ENCODE data around the gene HTR7.

The HTR7 gene

DNA sequence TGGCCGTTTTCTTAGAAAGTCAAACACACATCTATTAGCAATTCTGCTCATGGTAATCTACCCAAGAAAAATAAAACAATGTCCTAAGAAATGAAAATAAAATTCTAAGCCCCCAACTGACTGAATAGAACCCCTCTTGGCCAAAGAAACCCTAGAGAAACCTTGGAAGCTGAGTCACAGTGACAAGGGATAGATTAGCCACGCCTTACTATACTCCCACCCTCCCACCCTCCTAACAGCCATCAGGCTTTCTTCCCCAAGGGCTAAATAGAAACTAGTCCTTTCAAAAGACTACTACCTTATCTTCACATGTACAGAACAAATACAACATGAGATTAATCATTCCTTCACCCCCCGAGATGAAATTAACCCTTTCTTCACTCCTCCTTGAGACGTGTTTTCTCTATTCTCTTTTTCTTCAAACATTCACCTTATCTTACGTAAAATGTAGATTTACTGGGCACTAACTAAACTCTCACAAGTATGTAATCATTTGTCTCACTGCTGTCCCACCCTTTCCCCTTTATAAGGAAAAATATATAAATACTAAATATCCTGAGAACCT, 57.5 kb downstream of the HTR7 start:
- no peak for DNase-seq

- no peak for DNase-seq
These were observed 58.7 kb downstream of the HTR7 start for GRCh38 chr10:90799172-90799571.

- DNase-seq = no peak
These were observed 59.4 kb downstream of the HTR7 start for GRCh38 chr10:90798482-90798881.

DNA sequence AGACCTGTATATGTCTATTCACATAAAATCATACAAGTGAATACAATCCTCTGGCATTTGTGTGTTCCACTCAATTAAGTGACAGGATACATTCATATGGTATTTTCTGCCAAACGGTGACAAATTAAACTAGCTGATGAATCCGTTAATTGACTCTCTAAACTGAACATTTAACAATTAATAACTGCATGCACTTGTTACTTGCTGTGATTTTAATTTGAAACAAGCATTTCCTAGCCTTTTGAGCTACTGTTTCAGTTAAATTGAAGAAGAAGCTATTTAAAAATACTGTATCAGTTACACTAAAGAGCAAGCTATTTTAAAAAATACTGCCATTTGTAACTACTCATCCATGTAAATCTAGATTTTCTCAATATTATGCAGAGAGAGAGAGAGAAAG, 67.4 kb downstream of the HTR7 start:
- no peak for DNase-seq

- no peak for DNase-seq
These were observed 68.9 kb downstream of the HTR7 start for GRCh38 chr10:90788968-90789367.

DNA sequence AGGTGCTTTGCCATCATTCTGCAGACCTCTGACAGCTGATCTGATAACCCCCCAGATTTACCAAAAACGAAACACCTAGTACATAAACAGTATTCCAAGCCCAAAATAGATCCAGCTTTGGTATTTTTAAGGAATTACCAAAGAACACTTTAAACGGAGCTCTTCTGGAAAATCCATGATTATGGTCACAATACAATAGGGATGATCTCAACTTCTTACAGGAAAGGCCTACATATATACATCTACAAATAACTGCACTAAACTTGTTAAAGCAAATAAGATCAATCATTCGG, 69.7 kb downstream of the HTR7 start:
- DNase-seq = no peak

GRCh38 chr10:90787393-90788198, 70.2 kb downstream of the HTR7 start:
- no peak for DNase-seq

GRCh38 chr10:90785782-90786181, 72.1 kb downstream of the HTR7 start:
- no peak for DNase-seq

- no peak for DNase-seq
These were observed 73.1 kb downstream of the HTR7 start for GRCh38 chr10:90784771-90785170.

DNA sequence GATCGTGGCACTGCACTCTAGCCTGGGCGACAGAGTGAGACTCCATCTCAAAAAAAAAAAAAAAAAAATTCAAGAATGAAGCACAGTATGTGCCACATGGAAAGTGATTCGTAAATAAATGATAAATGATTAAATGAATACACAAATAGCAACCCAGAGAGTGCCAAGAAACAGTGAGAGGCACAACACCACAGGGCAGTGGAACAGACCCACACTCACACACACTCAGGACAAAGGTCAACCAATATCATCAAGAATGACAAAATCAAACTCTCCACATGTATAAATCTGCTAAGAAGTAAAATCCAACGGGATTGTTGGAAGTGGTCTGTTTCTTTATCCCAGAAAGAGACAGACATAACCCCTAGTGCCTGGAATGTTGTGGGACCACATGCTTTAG, 77.4 kb downstream of the HTR7 start:
- no peak for DNase-seq

- DNase-seq = no peak
These were observed 78.3 kb downstream of the HTR7 start for GRCh38 chr10:90779548-90779947.

DNA sequence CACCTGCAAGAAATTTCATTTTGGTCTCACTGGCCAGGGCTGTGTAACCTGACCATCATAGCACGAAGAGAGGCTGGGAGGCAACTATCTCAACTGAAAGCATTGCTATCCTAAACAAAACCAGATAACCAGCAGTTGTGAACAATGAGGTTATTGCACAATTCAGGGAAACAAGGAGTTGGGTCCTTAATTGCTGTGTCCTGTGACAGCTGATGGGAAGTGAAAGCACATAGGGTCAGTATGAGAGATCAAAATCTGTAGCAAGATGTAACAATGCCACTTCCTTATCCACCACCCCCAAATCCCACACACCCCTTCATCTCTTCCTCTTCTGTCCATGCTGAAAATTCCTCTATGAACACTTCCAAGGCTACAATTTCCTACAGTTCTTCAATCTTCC, 80.2 kb downstream of the HTR7 start:
- no peak for DNase-seq

DNA sequence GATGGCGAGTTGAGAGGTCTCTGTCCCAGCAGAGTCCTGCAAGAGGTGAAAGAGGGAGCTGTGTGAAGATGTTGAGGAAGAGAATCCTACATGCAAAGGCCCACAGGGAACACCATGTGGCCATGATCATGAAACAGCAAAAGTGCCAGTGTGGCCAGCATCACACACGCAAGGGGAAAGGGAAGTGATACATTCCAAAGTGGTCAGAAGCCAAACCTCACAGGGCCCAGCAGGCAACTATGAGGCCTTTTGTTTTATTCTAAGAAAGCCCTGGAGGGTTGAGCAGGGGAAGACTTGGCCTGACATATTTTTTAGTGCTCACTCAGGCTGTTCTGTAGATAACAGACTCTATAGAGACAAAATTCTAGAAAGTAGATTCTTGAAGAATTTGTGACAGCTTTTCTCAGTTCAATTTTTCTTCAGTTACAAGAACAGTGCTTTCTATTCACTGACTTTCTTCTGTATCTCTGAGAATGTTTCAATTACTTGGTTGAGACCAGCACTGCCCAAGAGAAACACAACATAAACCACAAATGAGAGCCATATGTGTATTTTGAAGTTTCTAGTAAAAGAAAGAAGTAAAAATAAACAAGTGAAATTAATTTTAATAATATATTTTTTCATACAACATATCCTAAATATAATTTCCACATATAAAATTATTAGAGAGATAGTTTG, 82.3 kb downstream of the HTR7 start:
- DNase-seq = no peak

- no peak for DNase-seq
These were observed 87.6 kb downstream of the HTR7 start for GRCh38 chr10:90769946-90770841.

GRCh38 chr10:90751107-90751997, 106.5 kb downstream of the HTR7 start:
- DNase-seq = no peak

GRCh38 chr10:90746829-90747228, 111.0 kb downstream of the HTR7 start:
- DNase-seq = no peak

DNA sequence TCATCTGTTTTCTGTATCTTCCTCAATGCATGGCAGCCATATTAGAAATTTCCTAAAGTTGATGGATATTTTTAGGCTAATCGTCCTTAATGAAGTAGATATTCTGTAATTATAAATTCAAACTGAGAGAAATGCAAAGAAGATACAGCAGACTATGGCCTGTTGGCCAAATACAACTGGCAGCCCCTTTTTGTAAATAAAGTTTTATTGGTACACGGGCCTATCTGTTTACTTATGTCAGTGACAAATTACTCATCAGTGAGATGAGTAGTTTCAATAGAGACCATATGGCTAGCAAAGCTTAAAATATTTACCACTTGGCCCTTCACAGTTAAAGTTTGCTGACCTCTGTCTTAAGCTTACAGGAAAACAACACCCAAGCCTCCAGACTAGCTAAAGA, 112.3 kb downstream of the HTR7 start:
- no peak for DNase-seq

DNA sequence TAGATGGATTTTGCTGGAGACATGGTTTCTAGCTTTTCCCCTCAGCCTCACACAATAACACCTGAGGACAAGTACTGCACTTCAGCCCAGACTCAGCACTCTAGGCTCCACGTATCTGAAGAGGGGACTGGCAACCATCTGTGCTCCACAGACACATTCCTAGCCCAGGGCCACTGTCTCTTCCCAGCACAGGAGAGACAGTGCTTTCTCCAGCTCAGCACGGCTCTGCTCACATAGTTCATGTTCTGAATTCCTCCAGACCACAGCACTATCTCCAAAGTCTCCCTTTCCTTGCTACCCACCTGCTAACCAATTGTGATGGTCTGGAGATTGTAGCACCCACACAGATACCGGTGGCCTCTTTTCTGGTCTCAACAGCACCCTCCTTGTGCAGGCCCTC, 114.5 kb downstream of the HTR7 start:
- DNase-seq = no peak

DNA sequence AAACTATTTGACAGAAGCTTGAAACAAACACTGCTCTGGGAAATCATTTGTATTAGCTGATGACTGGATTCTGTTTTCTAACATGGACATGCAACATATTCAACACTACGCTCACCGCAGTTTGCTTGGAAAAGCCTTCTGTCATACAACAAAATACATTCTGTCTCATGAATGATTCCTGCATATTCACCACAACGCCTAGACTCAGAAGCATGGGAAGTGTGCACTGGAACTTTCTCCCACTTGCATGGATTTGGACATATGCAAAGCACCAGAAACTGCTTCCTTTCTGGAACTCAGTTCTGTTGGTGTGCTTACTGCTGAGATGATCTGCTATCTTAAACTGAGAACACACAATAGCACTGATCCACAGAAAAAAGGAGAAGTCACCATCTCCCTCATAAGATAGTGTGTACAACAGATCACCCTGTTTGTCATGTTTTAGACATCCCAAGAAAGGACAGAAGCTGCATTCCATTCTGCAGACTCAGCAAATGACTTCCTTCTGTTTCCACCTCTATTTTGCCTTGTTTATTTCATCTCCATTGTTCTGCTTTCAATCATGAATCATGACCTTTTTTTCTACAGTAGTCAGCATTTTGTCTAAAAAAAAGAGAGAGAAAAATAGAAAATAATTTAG, 115.8 kb downstream of the HTR7 start:
- DNase-seq = no peak

- DNase-seq = no peak
These were observed 117.6 kb downstream of the HTR7 start for GRCh38 chr10:90740265-90740664.

DNA sequence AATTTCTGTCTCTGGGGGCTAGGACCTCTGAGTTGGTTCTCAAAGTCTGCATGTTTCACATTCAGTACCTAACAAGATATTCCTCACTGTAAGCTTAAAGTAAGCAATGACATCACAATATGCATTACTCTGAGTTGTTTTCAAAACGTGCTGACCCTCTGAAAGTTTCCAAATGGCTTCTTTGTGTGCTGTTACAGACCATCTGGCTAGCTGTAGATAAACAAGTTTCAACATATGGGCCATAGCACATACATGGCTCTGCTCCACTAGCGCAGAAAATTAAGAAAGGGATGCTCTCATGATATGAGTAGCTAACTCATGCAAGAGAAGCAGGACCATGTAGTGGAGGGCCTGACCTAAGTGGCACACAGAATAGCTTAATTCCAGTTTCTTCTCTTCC, 119.0 kb downstream of the HTR7 start:
- no peak for DNase-seq

- no peak for DNase-seq
These were observed 123.4 kb downstream of the HTR7 start for GRCh38 chr10:90734415-90734814.

Measured in activated CD4-positive, alpha-beta T cell treated with anti-CD3 and anti-CD28 coated beads for 1 hour (primary cell).